C4-2B (cell line): ENCODE measurements around the gene KRT32.

ENCODE experiments used
- CTCF ChIP-seq: fragments of 450-650 bp; conservative IDR thresholded peaks from 2 replicates; pipeline ENCODE4 v1.5.1; 2017; ENCODE audit warnings: mild to moderate bottlenecking
- ZFX ChIP-seq: fragments of 450-650 bp; IDR thresholded peaks from 2 replicates; pipeline ENCODE4 v1.6.1; 2017

- TF ChIP-seq CTCF: no peak
- no peak for TF ChIP-seq ZFX
Measured at GRCh38 chr17:41507315-41507880, 40.2 kb upstream of the KRT32 start.
